ES-I3 (cell line): ENCODE results near the gene DHX30.
A peak's percentile ranks its signal among the peaks of the same experiment; 100 is the strongest.
"Not testable (repeated sequence)": the region's sequence is repeated elsewhere in the genome, so short reads cannot be mapped to it uniquely, and the experiment has no call there.

Source experiments
- H3K36me3 ChIP-seq: 2 replicates; pipeline ENCODE4 v1.6.1; 2013; ENCODE audit warnings: mild to moderate bottlenecking, low read length, control low read depth, moderate library complexity; ENCODE audit not compliant: insufficient read depth
- H3K4me1 ChIP-seq: 2 replicates; pipeline ENCODE4 v1.6.1; 2013; ENCODE audit warnings: mild to moderate bottlenecking, control low read depth, low read length; ENCODE audit not compliant: insufficient read depth
- H3K9ac ChIP-seq: 2 replicates; pipeline ENCODE4 v1.6.1; 2013; ENCODE audit warnings: low read depth, mild to moderate bottlenecking, low read length, moderate library complexity
- H3K9me3 ChIP-seq: 2 replicates; pipeline ENCODE4 v1.6.1; 2013; ENCODE audit warnings: mild to moderate bottlenecking, low read length, moderate library complexity; ENCODE audit not compliant: control insufficient read depth, insufficient read depth

The DHX30 gene

GRCh38 chr3:47783673-47784072, 19.3 kb upstream of the DHX30 start:
- Histone ChIP-seq H3K4me1 (0 out of 2 replicates have a peak, but pooled peaks cover 6% of the 10 kb centered on the region), H3K9me3 (no peaks in the 10 kb centered on the region), H3K36me3 (0 out of 2 replicates have a peak, but pooled peaks cover 3% of the 10 kb centered on the region), H3K9ac (no peak overlapping the region)

GRCh38 chr3:47791193-47791855, 11.6 kb upstream of the DHX30 start:
- Histone ChIP-seq H3K36me3 (no peaks in the 10 kb centered on the region), H3K9me3 (no peaks in the 10 kb centered on the region), H3K4me1 (no peaks in the 10 kb centered on the region), H3K9ac (no peak overlapping the region)

DNA sequence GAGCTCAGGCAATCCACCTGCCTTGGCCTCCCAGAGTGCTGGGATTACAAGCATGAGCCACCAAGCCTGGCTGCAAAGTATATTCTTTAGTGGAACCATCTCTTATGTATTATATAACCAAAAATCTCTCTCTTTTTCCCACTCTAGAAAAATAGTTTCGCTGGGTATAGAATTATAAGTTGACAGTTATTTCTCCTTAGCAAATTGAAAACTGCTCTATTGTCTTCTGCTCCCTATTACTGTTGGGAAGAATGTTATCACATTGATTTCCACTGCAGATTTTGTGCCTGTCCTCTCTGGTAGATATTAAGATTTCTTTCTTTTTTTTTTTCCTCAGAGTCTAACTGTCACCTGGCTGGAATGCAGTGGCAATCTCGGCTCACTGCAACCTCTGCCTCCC, 10.2 kb upstream of the DHX30 start:
- 0 out of 2 replicates have a peak, but pooled peaks cover 4% of the 10 kb centered on the region for H3K4me1 ChIP-seq
- no peak overlapping the region for H3K9ac ChIP-seq
- H3K36me3 ChIP-seq = no peaks in the 10 kb centered on the region
- no peaks in the 10 kb centered on the region for H3K9me3 ChIP-seq

GRCh38 chr3:47794544-47794943, 8.4 kb upstream of the DHX30 start:
- Histone ChIP-seq H3K4me1 (0 out of 2 replicates have a peak, but pooled peaks cover 4% of the 10 kb centered on the region), H3K36me3 (no peaks in the 10 kb centered on the region), H3K9me3 (no peaks in the 10 kb centered on the region), H3K9ac (no peak overlapping the region)

DNA sequence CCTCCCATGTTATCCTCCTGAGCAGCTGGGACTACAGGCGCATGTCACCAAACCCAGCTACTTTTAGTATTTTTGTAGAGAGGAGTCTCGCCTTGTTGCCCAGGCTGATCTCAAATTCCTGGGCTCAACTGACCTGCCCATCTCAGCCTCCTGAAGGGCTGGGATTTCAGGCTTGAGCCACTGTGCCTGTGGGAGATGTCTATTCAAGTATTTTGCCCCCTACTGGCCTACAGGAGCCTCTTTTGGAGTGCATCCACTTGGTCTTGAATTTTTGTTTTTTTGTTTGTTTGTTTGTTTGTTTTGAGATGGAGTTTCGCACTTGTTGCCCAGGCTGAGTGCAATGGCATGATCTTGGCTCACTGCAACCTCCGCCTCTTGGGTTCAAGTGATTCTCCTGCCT, 3.2 kb upstream of the DHX30 start:
- no peaks in the 10 kb centered on the region for H3K9me3 ChIP-seq
- 0 out of 2 replicates have a peak, but pooled peaks cover 4% of the 10 kb centered on the region for H3K4me1 ChIP-seq
- H3K36me3 ChIP-seq = no peaks in the 10 kb centered on the region
- no peak overlapping the region for H3K9ac ChIP-seq

DNA sequence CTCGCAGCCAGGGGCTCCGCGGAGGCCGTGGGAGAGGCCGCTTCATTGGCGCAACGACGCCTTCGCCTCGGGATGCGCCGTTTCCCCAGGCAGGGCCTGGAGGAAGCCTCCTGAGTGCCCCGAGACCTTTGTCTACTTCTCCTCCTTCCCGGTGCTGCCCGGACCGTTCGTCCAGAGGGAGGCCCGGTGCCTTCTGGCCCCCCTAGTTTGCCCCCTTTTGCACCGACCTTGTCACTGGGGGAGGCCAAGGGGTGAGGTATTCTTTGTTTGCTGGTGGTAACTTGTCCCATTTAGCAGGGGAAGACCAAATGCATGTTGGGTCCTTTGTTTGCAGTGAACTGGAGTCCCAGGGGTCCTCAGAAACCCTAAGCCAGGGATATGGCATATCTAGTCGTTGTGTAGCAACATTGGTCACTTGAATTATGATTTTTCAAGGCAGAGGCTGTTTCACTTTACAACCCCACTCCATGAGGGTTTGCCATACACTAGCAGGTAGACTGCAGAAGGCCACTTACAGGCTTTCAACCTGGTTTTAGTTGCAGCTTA, 615 bp downstream of the DHX30 start:
- Histone ChIP-seq H3K4me1 (no peaks in the 10 kb centered on the region), H3K9me3 (no peaks in the 10 kb centered on the region), H3K9ac (peak overlapping the region; percentile 88), H3K36me3 (no peaks in the 10 kb centered on the region)

DNA sequence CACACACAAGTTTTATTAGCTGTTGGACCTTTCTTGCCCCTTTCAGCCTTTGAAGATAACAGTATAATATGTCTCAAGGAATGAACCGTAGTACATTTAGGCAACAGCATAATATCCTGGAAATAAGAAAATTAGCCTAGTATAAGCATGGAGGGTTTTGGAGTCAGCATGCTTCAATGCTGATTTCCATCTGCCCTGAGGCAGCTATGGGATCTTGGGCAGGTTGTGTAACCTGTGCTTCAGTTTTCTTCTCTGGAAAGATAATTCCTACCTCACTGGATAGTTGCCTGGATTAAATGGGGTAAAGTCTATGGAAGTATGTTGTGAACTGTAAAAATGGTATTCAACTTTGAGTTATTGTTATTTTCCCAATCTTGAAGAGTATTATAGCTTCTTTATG, 1.6 kb downstream of the DHX30 start:
- no peaks in the 10 kb centered on the region for H3K4me1 ChIP-seq
- no peaks in the 10 kb centered on the region for H3K9me3 ChIP-seq
- H3K9ac ChIP-seq = no peak overlapping the region
- peaks cover 2% of the 10 kb centered on the region; the same call in 1 of the 2 replicates for H3K36me3 ChIP-seq

- peaks cover 12% of the 10 kb centered on the region for H3K36me3 ChIP-seq
- no peaks in the 10 kb centered on the region for H3K9me3 ChIP-seq
- no peak overlapping the region for H3K9ac ChIP-seq
- H3K4me1 ChIP-seq = no peaks in the 10 kb centered on the region
Measured at GRCh38 chr3:47813551-47814177, 10.7 kb downstream of the DHX30 start.

DNA sequence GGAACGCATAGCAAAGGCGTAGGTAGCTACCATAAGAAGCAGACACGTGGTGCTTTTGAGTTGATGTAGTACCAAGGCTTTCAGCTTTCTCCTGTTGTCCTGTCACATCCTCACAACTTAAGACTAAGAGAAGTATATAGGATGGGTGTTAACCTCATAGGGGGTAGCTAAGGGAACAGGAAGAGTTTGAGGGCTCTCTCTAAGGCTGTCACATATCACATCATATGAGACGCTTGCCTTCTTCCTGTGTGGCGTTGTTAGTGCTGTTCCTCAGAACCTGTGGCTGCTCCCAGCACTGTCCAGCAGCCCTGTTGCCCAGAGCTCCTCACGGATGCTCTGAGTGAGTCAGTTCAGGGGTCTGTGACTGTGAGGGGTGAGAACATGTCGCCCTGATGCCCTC, 14.7 kb downstream of the DHX30 start:
- Histone ChIP-seq H3K36me3 (no peaks in the 10 kb centered on the region; the same call in 1 of the 2 replicates), H3K4me1 (no peaks in the 10 kb centered on the region), H3K9ac (no peak overlapping the region), H3K9me3 (no peaks in the 10 kb centered on the region)

DNA sequence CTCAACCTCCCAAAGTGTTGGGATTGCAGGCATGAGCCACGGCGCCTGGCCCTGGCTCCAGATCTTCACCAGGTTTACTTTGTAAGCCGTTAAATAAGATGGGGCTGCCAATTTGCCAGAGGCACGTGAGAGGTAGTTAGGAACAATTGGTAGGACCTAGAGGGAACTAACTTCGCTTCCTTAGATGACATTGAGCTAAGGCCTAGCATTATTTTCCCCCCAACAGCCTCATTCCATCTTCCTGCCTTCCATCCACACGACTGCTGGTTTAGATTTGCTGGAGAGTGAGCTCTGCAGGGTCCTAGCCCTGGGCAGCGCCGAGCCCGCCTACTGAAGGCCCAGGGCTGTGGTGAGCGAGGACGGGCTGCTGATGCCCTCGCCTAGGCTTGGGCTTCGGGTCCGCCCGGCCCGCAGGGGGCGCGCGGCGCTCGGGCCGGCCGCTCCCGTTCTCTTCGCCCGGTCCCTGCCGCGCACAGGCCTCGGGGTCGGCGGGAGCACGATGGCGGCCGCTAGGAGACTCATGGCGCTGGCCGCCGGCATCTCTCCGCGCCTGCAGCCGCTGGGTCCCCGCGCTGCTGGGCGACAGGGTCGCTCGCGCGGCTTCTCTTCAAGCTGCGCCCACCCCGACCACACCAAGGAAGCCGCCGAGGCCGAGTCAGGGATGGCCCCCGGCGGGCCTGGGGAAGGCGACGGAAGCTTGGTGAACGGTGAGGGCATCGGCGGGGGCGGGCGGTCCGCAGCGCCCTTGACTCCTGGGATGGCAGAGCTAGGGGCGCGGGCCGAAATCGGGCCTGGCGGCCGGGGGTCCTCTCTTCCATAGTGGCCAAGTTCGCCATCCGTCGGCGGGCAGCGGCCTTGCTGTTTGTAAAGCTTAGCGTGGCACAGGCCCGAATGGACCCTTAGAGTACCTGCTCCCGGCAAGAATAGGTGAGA, 21.9 kb downstream of the DHX30 start:
- Histone ChIP-seq H3K36me3 (peaks cover 17% of the 10 kb centered on the region), H3K4me1 (peaks cover 6% of the 10 kb centered on the region; the same call in 1 of the 2 replicates), H3K9ac (peak overlapping the region; percentile 95), H3K9me3 (no peaks in the 10 kb centered on the region)

DNA sequence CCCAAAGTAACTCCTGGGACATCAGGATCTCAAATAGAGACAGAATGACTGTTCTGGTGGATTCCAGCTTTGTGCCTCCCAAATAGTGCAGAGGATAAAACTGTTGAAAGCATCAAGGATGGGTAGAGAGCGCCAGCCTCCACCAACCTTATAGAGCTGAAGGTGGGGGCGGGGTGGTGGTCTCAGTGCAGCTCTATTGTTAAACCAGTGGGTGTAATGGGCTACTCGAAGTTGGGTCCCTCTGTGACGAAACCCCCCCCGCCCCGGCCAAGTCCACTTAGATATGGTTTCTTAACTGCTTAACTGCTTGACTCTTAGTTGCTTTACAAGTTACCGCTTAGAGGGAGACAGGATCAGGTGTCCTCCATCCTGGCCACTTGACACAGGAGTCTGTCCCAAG, 22.7 kb downstream of the DHX30 start:
- Histone ChIP-seq H3K4me1 (peaks cover 6% of the 10 kb centered on the region; the same call in 1 of the 2 replicates), H3K36me3 (peaks cover 17% of the 10 kb centered on the region), H3K9me3 (no peaks in the 10 kb centered on the region), H3K9ac (peak overlapping the region; percentile 95)

DNA sequence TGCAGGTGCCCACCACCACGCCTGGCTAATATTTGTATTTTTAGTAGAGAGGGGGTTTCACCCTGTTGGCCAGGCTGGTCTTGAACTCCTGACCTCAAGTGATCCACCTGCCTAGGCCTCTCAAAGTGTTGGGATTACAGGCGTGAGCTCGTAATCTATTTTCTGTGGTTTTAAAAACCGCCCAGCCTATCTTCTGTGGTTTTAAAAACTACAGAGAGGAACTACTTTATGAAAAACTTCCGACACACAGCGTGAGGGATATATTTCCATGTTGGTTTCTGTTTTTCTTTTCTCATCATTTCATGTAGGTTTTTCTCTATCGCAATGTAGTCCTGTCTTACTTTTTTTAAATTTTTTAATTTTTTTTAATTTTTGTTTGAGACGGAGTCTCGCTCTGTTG, 26.5 kb downstream of the DHX30 start:
- H3K9ac ChIP-seq = not testable (repeated sequence)
- peaks cover 26% of the 10 kb centered on the region for H3K36me3 ChIP-seq

GRCh38 chr3:47836986-47837385, 34.0 kb downstream of the DHX30 start:
- H3K4me1 ChIP-seq = peaks cover 16% of the 10 kb centered on the region
- no peaks in the 10 kb centered on the region for H3K9me3 ChIP-seq
- H3K36me3 ChIP-seq = peaks cover 22% of the 10 kb centered on the region
- H3K9ac ChIP-seq = no peak overlapping the region

More for the DNA sequence above, 26.5 kb downstream of the DHX30 start:
- not testable (repeated sequence) for H3K9me3 ChIP-seq, H3K4me1 ChIP-seq

GRCh38 chr3:47838503-47838902, 35.6 kb downstream of the DHX30 start:
- Histone ChIP-seq H3K9me3 (no peaks in the 10 kb centered on the region), H3K4me1 (peaks cover 20% of the 10 kb centered on the region), H3K9ac (no peak overlapping the region), H3K36me3 (peaks cover 21% of the 10 kb centered on the region)
